Skeletal muscle tissue (tissue), 4 donors: ENCODE data around the gene PATL1. TPM values are rescaled to one million over a fixed set of nuclear protein-coding genes. Genes with fewer than 3 reads are reported as not detected.
A peak's percentile ranks its signal among the peaks of the same experiment; 100 is the strongest.
"Not testable (repeated sequence)": the region's sequence is repeated elsewhere in the genome, so short reads cannot be mapped to it uniquely, and the experiment has no call there.

Experiments used
- H3K27ac ChIP-seq: one replicate; pipeline ENCODE4 v1.7.0; 2013; ENCODE audit warnings: mild to moderate bottlenecking, low read depth, low read length, inconsistent platforms
- H3K27me3 ChIP-seq, 3 donors: one replicate each; pipeline ENCODE4 v1.7.0; 2013; ENCODE audit warnings: low read length in 3 of 3; ENCODE audit not compliant: control insufficient read depth in 3 of 3, insufficient read depth in 3 of 3
- H3K36me3 ChIP-seq, 3 donors: one replicate each; pipeline ENCODE4 v1.7.0; 2013; ENCODE audit warnings: low read length in 3 of 3; ENCODE audit not compliant: control insufficient read depth in 3 of 3, insufficient read depth in 3 of 3
- H3K4me1 ChIP-seq, 3 donors: one replicate each; pipeline ENCODE4 v1.7.0; 2013; ENCODE audit warnings: low read length in 3 of 3, mild to moderate bottlenecking in 3 of 3; ENCODE audit not compliant: control insufficient read depth in 3 of 3, insufficient read depth in 3 of 3
- H3K4me3 ChIP-seq, 3 donors: one replicate each; pipeline ENCODE4 v1.7.0; 2013; ENCODE audit warnings: low read length in 3 of 3
- H3K9ac ChIP-seq, 3 donors: one replicate each; pipeline ENCODE4 v1.7.0; 2013; ENCODE audit warnings: low read length in 3 of 3, mild to moderate bottlenecking in 3 of 3, moderate library complexity in 2 of 3, low read depth in 1 of 3
- H3K9me3 ChIP-seq, 3 donors: one replicate each; pipeline ENCODE4 v1.7.0; 2013; ENCODE audit warnings: low read length in 3 of 3; ENCODE audit not compliant: control insufficient read depth in 3 of 3
- total RNA-seq: library from RNA; depleted of rRNA; stranded (reverse); fragments of >200 nt; gene quantifications from one replicate; pipeline ENCODE4 v1.2.3, GENCODE V29; 2014
- donor health status: Osteomylitis.

Gene PATL1
- 4.2 TPM for total RNA-seq

DNA sequence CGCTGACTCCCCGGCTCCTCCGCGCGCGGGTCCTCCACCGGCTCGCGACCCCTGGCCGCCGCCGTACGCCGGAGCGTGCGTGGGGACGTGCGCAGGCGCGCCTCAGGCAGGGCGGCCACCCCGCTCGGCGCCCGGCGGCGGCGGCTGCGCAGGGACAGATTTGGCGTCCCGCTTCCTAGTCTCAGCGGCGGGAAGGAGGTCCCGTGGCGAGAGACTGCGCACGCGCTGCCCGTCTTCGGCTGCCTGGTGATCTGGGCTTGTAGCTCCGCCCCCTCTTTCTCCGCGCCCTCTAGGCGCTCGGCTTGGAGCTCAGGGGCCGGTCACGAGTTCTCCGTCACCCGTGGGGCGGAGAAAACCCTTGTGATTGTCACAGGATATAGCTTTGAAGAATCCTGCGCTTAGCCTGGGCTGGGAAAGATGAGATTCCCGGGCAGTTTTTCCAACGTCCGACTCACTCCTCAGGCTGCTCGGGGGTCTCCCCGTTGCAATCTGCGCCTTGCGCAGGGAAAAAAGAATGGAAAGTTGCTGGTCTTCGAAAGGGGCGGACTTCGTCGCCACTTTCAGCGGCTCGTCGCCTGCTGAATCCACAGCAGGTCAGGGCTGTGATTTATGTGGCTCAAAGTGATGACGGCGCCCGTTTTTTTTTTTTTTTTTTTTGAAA lies at the start of gene PATL1:
PATL1 (minus strand) TSS at position 88 of the 661 bp plus-strand sequence. CDS start 142 bp downstream, outside the sequence.
- H3K36me3 ChIP-seq, result peaks cover 11 to 19% (median 19%) of the 10 kb centered on the region in 3 donors
- H3K27ac ChIP-seq, result peak within 1 kb of the TSS; percentile 99
- H3K9me3 ChIP-seq, result no peaks in the 10 kb centered on the region
- H3K9ac ChIP-seq, result peak within 1 kb of the TSS; percentile 98 to 99 (median 99)
- peaks cover 15 to 22% (median 20%) of the 10 kb centered on the region in 3 donors for H3K4me1 ChIP-seq
- no peaks in the 10 kb centered on the region for H3K27me3 ChIP-seq
- peak within 1 kb of the TSS; percentile 88 to 96 (median 89) for H3K4me3 ChIP-seq

GRCh38 chr11:59716051-59716450 lies 47.2 kb upstream of the PATL1 start:
- H3K27me3 ChIP-seq, result no peaks in the 10 kb centered on the region
- H3K9ac ChIP-seq, result no peak overlapping the region
- no peaks in the 10 kb centered on the region for H3K4me1 ChIP-seq
- no peak overlapping the region for H3K4me3 ChIP-seq
- no peaks in the 10 kb centered on the region for H3K9me3 ChIP-seq
- no peaks in the 10 kb centered on the region for H3K36me3 ChIP-seq
- H3K27ac ChIP-seq, result no peak overlapping the region

DNA sequence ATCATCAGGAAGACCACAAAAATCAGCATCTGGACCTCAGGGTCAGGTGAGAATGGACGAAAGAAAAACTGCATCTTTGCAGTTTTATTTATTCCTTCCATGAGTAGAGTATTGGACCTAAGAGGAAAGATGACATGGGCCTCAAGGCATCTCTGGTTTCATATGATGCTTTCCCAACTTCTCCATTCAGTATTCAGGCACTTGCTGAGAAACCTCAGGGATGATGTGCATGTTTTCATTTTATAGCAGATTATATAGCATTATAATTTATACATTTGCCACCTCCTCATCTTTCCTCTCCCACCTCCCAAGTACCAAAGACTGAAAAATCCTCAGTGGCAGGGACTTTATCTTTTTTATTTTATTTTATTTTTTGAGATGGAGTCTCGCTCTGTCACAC lies 44.9 kb upstream of the PATL1 start, which contains the start of gene OR10V1:
OR10V1 (minus strand) TSS at position 101 of the 400 bp plus-strand sequence; CDS start at position 101, 0 bp downstream.
- no peaks in the 10 kb centered on the region for H3K9me3 ChIP-seq

DNA sequence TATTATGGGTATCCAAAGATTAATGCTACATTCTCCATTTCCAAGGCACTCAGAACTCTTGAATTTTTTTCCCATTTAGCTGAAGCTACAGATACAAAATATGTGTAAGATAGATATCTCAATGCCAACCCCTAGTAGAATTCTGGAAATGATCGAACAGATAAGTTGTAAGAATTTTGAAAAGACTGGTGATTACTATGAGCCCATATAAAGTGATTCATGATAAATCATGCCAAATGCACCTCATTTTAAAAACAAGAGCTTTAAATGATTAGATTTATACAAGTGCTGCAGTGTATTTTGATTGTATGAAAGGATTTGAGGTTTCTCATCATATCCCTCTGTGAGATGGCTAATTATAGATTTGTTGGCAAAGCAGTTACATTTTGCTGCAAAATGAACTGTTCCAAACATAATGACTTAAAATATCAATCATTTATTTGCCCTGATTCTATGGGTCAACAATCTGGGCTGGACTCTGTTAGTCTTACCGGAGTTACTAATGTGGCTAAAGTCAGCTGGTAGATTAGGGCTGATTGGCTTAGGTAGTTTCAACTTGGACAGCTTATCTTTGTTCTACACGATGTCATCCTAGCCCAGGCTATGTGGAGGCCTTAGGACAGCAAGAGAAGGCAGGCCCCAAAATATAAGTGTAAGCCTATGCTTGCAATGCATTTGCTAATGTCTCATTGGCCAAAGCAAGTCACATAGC lies 41.5 kb upstream of the PATL1 start:
- H3K27ac ChIP-seq, result no peak overlapping the region
- H3K4me3 ChIP-seq, result no peak overlapping the region
- H3K36me3 ChIP-seq, result no peaks in the 10 kb centered on the region
- H3K4me1 ChIP-seq, result no peaks in the 10 kb centered on the region
- H3K9me3 ChIP-seq, result no peaks in the 10 kb centered on the region
- no peak overlapping the region for H3K9ac ChIP-seq
- no peaks in the 10 kb centered on the region for H3K27me3 ChIP-seq

More for the DNA sequence above, 44.9 kb upstream of the PATL1 start, which contains the start of gene OR10V1:
- Histone ChIP-seq H3K4me3 (no peak within 1 kb of the TSS), H3K27ac (no peak within 1 kb of the TSS), H3K27me3 (no peaks in the 10 kb centered on the region), H3K4me1 (no peaks in the 10 kb centered on the region), H3K36me3 (no peaks in the 10 kb centered on the region), H3K9ac (no peak within 1 kb of the TSS)

GRCh38 chr11:59708537-59708936 lies 39.7 kb upstream of the PATL1 start:
- Histone ChIP-seq H3K27me3 (no peaks in the 10 kb centered on the region), H3K36me3 (no peaks in the 10 kb centered on the region), H3K27ac (no peak overlapping the region), H3K9ac (no peak overlapping the region), H3K4me1 (no peaks in the 10 kb centered on the region), H3K9me3 (no peaks in the 10 kb centered on the region), H3K4me3 (no peak overlapping the region)

DNA sequence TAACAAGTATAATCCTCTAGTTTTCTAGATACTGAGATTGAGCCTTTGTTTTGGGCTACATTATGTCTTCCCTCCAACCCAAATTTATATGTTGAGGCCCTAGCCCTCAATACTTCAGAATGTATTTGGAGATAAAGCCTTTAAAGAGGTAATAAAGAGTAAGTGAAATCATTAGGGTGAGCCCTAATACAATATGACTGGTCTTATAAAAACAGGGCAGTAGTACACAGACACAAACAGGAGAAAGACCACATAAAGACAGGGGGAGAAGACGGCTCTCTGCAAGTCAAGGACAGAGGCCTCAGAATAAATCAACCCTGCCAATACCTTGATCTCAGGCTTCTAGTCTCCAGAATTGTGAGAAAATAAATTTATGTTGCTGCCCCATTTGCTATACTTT lies 38.5 kb upstream of the PATL1 start:
- Histone ChIP-seq H3K9me3 (no peaks in the 10 kb centered on the region), H3K27ac (no peak overlapping the region), H3K4me1 (no peaks in the 10 kb centered on the region), H3K27me3 (no peaks in the 10 kb centered on the region), H3K4me3 (no peak overlapping the region), H3K36me3 (no peaks in the 10 kb centered on the region), H3K9ac (no peak overlapping the region)

GRCh38 chr11:59706518-59707285 lies 37.9 kb upstream of the PATL1 start:
- Histone ChIP-seq H3K36me3 (no peaks in the 10 kb centered on the region), H3K4me1 (no peaks in the 10 kb centered on the region), H3K27me3 (no peaks in the 10 kb centered on the region), H3K9me3 (no peaks in the 10 kb centered on the region), H3K4me3 (no peak overlapping the region), H3K9ac (no peak overlapping the region), H3K27ac (no peak overlapping the region)

GRCh38 chr11:59705294-59705693 lies 36.5 kb upstream of the PATL1 start:
- Histone ChIP-seq H3K27ac (no peak overlapping the region), H3K4me3 (no peak overlapping the region), H3K9ac (no peak overlapping the region), H3K36me3 (no peaks in the 10 kb centered on the region), H3K9me3 (no peaks in the 10 kb centered on the region), H3K4me1 (no peaks in the 10 kb centered on the region), H3K27me3 (no peaks in the 10 kb centered on the region)

DNA sequence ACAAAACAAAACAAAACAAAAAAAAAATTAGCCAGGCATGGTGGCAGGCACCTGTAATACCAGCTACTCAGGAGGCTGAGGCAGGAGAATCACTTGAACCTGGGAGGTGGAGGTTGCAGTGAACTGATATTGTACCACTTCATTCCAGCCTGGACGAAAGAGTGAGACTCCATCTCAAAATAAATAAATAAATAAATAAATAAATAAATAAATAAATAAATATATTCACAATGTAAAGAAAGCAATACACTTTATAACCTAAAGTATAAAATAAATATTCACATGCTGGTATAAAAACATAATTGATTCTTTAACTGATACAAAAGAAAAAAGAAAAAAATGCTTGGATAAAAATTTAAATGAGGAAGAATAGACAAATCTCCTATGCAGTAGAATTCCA lies 34.7 kb upstream of the PATL1 start:
- H3K4me3 ChIP-seq, H3K4me1 ChIP-seq, H3K9ac ChIP-seq, H3K9me3 ChIP-seq, H3K27me3 ChIP-seq, H3K27ac ChIP-seq, H3K36me3 ChIP-seq: not testable (repeated sequence)

GRCh38 chr11:59700157-59700556 lies 31.3 kb upstream of the PATL1 start:
- not testable (repeated sequence) for H3K9me3 ChIP-seq, H3K9ac ChIP-seq, H3K4me1 ChIP-seq, H3K4me3 ChIP-seq, H3K27me3 ChIP-seq, H3K27ac ChIP-seq, H3K36me3 ChIP-seq
